NCI-H2196 (cell line): ENCODE results near the gene CD300E.
"Not testable (repeated sequence)": the region's sequence is repeated elsewhere in the genome, so short reads cannot be mapped to it uniquely, and the experiment has no call there.

Experiments
- DNase-seq: peaks from one replicate; lab custom pipeline; 2025; ENCODE audit not compliant: unreplicated experiment; lab: John Stamatoyannopoulos, UW

The CD300E gene

DNA sequence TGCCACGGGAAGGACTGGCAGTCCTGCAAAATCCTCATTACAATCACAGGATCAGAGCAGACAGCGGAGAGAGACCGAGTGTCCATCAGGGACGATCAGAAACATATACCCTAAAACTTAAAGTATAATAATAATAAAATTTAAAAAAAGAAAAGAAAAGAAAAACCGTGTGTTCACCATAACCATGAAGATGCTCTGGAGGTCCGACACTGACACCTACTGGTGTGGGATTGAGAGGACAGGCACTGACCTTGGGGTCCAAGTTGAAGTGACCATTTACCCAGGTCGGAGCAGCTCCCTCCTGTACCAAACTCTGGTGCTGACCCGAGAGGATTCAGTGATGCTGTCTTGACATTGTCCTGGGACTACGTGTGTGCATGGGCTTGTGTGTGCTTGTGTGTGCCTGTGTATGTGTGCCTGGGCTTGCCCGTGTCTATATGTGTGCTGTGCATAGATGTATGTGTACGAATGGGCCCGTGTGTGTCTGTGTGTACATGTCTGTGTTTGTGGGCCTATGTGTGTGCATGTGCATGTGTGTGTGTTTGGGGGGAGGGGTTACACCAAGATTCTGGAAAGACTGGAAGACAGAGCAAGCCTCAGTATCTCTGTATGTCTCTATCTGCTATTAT, 21.5 kb downstream of the CD300E start:
- peak; percentile 25 for DNase-seq

DNA sequence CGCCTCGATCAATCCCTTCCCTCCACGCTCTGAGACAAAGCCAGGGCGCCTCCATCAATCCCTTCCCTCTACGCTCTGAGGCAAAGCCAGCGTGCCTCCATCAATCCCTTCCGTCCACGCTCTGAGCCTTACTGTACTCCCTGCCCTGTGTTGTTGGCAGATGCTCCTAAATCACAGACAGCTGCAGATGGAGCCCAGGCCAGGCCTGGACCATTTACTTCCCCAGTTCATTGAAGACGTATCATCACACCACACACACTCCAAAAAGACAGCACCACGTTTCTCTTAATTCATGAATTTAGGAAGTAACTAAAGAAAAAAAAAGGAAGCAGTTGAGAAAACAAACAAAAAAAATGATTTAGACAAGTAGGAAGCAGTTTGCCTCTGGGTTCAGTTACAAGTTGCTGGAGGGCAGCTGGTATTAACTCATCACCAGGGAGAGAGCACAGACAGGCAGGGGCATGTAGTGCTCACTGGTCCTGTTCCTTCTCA, 24.0 kb downstream of the CD300E start:
- no peak for DNase-seq

DNA sequence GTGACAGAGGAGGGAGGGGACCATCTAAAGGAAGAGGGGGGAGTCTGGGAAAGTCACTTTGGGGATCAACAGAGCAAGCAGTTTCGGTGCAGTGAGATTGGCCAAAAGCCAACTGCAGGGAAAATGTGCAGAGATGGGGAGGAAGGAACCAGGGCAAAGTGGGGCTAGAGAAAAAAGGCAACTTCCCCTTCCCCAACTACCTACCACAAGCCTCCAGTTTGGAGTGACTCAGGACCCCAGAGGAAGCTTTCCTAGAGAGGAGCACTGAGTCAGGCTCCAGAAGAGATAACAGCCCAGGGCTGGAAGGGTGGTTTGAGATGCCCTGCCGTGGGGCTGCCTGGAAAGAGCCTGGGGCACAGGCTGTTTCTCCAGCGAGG, 24.5 kb downstream of the CD300E start:
- DNase-seq: no peak

DNA sequence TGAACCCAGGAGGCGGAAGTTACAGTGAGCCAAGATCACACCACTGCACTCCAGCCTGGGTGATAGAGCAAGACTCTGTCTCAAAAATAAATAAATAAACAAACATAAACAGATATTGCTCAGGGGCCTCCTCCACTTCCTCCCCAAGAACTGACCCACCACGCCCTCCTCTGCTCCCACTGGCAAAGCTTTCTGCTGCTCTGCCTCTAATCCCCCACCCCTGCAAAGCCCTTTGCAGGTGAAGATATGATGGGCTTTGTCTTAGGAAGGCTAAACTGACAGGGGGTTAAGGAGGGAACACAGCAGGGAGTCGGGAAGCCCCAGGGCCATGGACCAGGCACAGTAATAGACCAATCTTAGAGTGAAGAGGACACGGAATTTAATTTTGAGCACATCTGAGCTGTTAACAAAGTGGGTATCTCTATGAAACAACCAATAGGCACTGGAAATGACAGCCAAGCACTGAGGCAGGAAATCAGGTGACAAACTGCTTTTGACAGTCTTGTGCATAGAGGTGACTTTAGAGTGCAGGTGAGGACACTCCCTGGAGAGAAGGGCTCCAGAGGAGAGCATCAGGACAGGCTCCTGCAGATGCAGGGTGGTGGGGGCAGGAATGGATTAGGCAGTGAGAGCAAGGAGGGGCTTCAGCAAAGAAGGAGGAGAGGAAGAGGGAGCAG, 25.1 kb downstream of the CD300E start:
- no peak for DNase-seq

DNA sequence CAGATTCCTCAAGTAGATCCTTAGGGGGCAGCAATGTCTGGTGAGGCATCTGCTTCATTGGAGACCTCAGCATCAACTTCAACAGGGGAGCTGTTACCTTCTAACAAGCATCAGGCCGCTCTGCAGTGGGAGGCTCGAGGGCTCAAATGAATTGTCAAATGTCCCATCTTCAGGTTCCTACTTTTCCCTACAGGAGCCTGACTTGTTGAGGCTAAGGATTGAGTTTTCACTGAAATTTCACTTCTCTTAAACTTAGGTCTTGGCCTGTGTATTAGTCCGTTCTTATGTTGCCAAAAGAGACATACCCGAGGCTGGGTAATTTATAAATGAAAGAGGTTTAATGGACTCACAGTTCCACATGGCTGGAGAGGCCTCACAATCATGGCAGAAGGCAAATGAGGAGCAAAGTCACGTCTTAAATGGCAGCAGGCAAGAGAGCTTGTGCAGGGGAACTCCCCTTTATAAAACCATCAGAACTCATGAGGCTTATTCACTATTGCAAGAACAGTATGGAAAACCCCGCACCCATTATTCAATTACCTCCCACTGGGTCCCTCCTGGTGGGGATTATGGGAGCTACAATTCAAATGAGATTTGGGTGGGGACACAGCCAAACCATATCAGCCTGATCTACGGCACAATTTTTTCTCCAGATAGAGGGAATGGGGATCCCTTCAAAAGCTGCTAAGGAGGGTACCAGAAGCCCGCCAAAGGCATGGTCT, 26.3 kb downstream of the CD300E start:
- no peak for DNase-seq

DNA sequence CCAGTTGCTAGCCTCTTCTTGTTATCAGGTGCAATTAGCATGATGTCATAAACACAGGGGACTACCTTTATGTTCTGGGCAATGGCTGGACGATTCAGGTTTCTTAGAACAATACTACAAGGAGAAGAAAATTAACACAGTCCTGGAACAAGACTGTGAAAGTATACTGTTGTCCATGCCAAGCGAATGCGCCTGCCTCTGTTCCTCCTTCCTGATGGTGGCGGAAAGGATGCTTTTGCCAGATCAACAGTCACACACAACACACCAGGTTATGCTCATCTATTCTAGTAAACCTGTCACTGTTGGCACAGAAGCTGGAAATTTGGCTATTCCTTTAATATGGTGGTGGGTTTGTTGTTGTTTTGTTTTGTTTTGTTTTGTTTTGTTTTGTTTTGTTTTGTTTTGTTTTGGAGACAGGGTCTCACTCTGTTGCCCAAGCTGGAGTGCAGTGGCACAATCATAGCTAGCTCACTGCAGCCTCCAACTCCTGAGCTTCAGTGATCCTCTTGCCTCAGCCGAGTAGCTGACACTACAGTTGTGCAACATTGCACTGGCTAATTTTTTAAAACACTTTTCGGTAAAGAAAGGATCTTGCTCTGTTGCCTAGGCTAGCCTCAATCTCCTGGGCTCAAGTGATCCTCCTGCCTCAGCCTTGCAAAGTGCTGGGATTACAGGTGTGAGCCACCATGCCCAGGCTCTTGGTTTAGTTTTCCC, 28.3 kb downstream of the CD300E start:
- DNase-seq: no peak

DNA sequence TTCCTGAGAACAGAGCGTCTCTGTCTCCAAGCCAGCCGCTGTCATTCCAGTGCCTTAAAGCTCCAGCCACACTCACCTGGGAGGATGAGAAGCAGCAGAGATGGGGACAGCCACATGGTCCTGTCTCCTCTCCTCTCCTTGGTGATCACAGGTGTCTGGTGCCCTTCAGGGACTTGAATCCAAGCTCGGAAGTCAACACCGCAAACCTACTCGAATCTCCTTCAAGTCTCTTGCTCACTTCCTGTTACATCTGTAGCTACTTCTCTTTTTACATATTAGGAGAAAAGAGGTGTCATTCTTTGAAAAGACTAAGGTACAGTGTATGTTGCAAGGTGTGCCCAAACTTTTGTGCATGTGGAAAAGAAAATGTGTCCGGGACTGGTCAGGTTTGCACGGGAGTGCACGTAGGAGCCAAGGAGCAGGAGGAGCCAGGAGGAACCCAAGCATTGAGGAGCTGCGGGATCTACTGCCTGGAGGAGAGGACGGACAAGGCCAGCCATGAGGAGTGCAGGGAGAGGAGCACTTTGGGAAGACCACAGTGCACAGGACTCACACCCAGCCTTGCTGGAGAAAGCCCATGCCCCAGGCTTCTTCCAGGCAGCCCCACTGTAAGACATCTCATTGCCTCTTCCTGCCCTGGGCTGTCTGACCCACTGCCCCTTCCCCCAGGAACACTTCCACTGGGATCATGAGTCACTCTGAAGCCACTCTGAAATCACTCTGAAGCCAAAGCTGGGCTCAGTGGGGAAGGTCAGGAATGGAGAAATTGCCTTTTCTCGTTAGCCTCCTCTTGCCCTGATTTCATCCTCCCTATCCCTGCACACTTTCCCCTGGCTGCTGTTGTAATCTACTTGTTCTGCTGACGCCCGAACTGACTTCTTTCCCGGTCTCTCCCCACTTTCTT, 31.2 kb downstream of the CD300E start, which contains the start of gene CD300LD:
Gene CD300LD, minus strand, starts transcription at position 197 of the 904 bp plus-strand sequence. Its CDS starts 81 bp downstream, at position 116.
- no peak for DNase-seq

DNA sequence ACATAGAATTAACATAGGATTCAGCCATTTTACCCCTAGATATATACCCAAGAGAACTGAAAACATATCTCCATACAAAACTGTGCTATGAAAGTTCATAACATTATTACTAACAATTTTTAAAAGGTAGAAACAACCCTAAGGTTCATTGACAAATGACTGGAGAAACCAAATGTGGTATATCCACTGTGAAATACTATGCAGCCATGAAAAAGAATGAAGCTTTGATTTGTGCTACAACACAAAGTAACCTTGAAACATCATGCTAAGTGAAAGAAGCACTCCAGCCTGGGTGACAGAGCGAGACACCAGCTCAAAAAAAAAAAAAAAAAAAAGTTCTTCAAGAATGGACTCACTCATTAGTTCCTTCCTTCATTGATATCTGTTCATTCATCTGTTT, 32.0 kb downstream of the CD300E start:
- DNase-seq: no peak

DNA sequence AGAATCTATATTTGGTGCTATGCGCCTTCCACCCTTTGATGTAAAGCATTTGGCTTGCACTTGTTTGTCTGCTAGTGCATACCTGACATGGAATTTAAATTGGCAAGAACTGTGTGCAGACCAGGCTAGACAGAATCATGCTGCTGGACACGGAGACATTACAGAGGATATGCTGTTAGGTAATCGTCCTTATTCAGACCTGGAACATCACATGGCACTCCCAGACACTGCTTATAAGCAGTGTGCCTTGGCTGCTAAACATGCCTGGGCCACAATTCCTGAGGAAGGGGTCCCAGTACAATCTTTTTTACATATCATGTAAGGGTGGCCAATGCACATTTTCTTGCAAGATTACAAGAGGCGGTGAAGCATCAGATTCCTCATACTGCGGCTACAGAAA, 37.8 kb downstream of the CD300E start:
- no peak for DNase-seq

DNA sequence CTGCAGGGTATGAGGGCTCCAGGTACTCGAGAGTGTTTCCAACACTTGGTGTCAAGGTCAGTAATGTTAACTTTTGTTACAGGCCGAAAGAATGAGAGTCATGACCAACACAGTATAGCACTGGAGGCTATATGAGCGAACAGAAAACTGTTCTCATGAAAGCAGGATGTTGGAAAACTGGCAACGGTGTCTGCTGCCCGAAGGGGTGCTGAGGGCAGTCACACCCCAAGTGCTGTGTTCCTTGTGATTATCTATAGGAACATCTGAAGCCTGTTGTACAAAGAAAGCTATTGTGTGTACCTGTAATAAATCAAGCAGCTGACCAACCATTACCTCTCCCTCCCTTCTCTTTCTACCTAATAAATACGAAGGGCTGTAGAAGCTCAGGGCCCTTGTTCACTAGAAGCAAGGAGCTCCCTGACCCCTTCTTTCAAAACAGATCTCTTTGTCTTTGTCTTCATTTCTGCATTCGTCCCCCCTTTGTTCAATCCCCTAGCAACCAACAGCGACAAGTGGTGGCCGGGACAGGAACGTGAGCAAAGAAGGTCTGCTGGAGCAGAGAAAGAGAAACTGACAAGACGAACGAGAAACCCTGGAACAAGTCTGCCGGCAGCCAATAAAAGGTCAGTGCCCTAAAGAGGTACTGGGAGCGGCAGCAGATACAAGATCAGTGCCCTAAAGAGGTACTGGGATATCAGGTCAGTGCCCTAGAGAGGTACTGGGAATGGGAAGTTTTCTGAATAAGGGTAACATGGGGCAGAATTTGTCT, 39.1 kb downstream of the CD300E start:
- DNase-seq: no peak

DNA sequence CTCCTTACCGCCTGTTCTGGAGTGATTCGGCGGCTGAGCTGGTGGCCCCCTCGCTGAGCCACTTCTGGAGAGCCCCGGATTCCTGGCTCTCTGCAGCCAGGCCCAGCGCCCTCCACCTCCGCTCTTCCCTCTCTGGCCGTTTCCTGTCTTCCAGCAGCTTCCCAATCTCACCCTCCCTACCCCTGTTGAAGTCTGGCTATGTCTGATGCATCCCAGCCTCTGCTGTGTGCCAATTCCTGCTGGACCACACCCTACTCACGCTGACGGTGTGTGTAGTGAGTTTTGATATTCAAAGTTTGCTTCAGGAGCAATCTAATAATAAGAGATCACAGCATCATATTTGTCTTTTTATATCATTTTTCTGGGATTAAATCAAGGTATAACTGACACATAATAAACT, 40.9 kb downstream of the CD300E start:
- DNase-seq: no peak

DNA sequence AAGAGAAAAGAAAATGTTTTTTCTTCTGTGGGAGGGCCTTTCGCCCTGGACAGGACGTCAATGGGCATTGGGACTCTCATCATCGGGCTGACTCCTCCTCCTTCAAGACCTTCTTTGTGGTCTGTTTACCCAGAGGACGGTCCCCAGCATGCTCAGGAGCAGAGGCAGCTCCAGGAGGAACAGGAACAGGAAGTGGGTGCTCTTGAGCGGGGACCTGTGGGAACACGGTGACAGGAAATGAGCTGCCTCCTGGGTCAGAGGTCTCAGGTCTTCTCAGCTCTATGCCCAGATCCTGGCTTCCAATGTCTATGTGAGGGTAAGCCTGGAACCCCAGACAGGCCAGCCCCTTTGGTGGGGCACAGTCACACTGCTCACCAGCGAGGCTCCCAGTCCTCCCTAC, 43.6 kb downstream of the CD300E start:
- DNase-seq: no peak

DNA sequence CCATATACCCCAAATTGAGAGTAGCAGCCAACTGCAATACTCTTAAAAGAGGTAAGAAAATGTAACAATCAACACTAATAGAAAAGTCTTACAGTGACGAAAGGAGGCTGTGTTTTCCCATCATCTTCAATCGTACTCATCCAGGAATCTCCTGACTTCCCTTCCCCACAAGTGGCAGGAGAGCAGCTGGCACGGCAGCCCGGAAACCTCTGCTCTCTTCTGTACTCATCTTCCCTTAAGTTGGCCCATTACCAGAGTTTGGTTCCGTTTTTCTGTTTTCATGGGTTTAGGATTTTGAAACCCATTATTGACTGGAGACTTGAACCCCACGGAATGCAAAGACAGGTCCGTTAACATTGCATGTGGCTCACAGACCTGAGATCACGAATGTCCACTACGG, 44.6 kb downstream of the CD300E start:
- DNase-seq: no peak

DNA sequence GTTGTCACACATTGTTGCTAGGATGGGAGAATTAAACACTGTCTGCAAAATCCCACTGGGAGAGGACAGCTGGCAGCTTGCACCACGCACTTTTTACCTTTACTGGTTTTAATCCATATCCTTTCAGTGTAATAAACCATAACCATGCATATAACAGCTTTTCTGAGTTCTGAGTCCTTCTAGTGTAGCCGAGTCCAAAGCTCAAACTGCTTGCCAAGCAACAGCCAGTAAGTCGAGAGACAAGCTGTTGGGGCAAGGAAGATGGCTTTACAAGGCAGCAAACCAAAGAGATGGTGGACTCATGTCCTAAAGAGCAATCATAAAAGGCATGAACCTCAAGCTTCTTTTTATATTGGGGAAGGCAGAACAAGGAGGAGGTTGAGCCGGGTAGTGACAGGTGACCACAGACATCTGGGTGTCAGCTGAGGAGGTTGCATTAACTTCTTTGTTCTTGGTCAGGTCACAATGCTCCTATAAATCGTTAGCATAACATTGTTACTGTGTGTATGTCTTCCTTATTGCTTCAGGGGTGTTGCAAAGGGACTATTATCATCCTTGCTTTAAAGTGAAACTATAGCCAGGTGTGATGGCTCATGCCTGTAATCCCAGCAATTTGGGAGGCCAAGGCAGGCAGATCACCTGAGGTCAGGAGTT, 48.9 kb downstream of the CD300E start:
- DNase-seq: no peak

DNA sequence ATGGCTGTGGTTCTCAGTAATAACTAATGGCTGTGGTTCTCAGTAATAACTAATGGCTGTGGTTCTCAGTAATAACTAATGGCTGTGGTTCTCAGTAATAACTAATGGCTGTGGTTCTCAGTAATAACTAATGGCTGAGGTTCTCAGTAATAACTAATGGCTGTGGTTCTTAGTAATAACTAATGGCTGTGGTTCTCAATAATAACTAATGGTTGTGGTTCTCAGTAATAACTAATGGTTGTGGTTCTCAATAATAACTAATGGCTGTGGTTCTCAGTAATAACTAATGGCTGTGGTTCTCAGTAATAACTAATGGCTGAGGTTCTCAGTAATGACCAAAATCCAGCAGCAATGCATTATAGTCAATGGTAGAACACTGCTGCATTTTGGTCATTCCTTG, 49.9 kb downstream of the CD300E start:
- DNase-seq: not testable (repeated sequence)

DNA sequence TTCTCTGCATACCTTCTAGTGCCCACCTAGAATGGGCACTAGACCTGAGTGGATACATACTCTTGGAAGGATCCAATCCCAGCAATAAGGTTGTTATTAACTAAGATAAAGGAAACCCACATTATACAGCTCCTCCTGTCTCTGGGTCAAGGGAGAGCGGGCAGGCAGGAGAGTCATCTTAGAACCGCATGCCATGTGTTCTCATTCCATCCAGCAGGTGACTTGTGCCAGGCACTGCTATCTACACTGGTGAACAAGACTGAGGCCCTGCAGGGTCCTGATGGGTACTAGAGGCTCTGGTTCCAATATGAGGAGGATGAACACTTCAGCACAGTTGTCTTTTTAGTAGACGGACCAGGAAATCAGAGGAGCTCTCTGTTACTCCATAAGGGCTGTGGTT, 50.4 kb downstream of the CD300E start:
- DNase-seq: no peak

DNA sequence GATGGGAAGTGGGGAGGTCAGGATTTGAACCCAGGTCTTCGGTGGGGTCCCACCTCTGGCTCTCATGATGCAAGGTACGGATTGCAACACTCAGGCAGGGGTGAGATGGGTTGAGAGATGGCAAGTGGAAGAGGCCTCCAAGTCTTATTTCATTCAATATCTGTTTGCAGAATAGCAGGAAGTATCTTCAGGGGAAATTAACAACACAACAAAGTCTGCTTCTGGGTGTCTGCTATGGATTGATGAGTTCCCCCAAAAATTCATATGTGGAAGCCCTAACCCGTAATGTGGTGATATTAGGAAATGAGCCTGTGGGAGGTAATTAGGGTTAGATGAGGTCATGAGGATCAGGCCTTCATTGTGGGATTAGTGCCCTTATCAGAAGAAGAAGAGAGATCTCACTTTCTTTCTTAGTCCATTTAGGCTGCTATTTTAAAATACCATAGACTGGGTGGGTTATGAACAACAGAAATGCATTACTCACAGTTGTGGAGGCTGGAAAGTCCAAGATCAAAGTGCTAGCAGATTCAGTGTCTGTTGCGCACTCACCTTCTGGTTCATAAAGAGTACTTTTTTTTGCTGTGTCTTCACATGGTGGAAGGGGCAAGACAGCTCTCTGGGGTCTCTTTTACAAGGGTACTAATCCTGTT, 51.8 kb downstream of the CD300E start:
- DNase-seq: no peak
